HEK293 (cell line): ENCODE data around the gene CDKL2.

ENCODE experiments used
- CTCF ChIA-PET: fragments of 350-600 bp; formaldehyde crosslinking; extraction: SDS; loops from one replicate; lab custom pipeline; 2021; ENCODE audit warnings: antibody characterized with exemption; lab: Yijun Ruan, JAX
- POLR2A ChIA-PET: fragments of 300-600 bp; formaldehyde crosslinking; extraction: SDS; loops from one replicate; lab custom pipeline; 2020; ENCODE audit warnings: antibody characterized with exemption, inconsistent platforms; lab: Yijun Ruan, JAX
- H3K27ac ChIP-seq: fragments of 200-500 bp; sonication (Bioruptor generic); 2 replicates; pipeline ENCODE4 v1.5.1; 2014; ENCODE audit warnings: low read depth, low read length, control low read depth, inconsistent platforms; ENCODE audit errors: extremely low read depth
- H3K36me3 ChIP-seq, 2 experiments: fragments of 200-500 bp in 1 of 2; sonication (Bioruptor generic) in 1 of 2; 1 replicate in 1 of 2; 2 replicates in 1 of 2; pipeline ENCODE4 v1.5.1; 2014 to 2017; ENCODE audit warnings: inconsistent platforms in 2 of 2, low read length in 2 of 2; ENCODE audit not compliant: control insufficient read depth in 2 of 2, insufficient read depth in 1 of 2
- H3K4me1 ChIP-seq: fragments of 200-500 bp; sonication (Bioruptor generic); 2 replicates; pipeline ENCODE4 v1.5.1; 2014; ENCODE audit warnings: mild to moderate bottlenecking, low read length, inconsistent platforms; ENCODE audit not compliant: control insufficient read depth, insufficient read depth
- H3K4me3 ChIP-seq: 2 replicates; pipeline ENCODE4 v1.5.1; 2011; ENCODE audit warnings: low read depth, mild to moderate bottlenecking, control low read depth, low read length, moderate library complexity
- H3K9me3 ChIP-seq: fragments of 200-500 bp; sonication (Bioruptor generic); 2 replicates; pipeline ENCODE4 v1.5.1; 2014; ENCODE audit warnings: low read depth, low read length, inconsistent platforms; ENCODE audit not compliant: control insufficient read depth, insufficient read depth
- ATF2 ChIP-seq: fragments of 450-650 bp; formaldehyde crosslinking; IDR thresholded peaks from 2 replicates; pipeline ENCODE4 v1.5.1; 2016; ENCODE audit warnings: missing biosample characterization, missing genetic modification characterization, low read depth
- OSR2 ChIP-seq: fragments of 450-650 bp; formaldehyde crosslinking; IDR thresholded peaks from 2 replicates; pipeline ENCODE4 v1.5.1; 2016; ENCODE audit warnings: missing biosample characterization, missing genetic modification characterization
- REST ChIP-seq: fragments of 450-650 bp; formaldehyde crosslinking; IDR thresholded peaks from 2 replicates; pipeline ENCODE4 v1.5.1; 2016; ENCODE audit warnings: missing biosample characterization, missing genetic modification characterization
- SP3 ChIP-seq: fragments of 450-650 bp; formaldehyde crosslinking; IDR thresholded peaks from 2 replicates; pipeline ENCODE4 v1.5.1; 2016; ENCODE audit warnings: missing biosample characterization, missing genetic modification characterization
- YY1 ChIP-seq: fragments of 450-650 bp; formaldehyde crosslinking; IDR thresholded peaks from 2 replicates; pipeline ENCODE4 v1.5.1; 2018; ENCODE audit warnings: missing biosample characterization, missing genetic modification characterization
- ZBTB1 ChIP-seq: fragments of 450-650 bp; formaldehyde crosslinking; IDR thresholded peaks from 2 replicates; pipeline ENCODE4 v1.5.1; 2016; ENCODE audit warnings: missing biosample characterization, missing genetic modification characterization
- ZBTB17 ChIP-seq: fragments of 450-650 bp; formaldehyde crosslinking; IDR thresholded peaks from 2 replicates; pipeline ENCODE4 v1.5.1; 2016; ENCODE audit warnings: missing biosample characterization, missing genetic modification characterization
- ZFP37 ChIP-seq: fragments of 450-650 bp; formaldehyde crosslinking; IDR thresholded peaks from 2 replicates; pipeline ENCODE4 v1.5.1; 2016; ENCODE audit warnings: missing biosample characterization, missing genetic modification characterization
- ZNF140 ChIP-seq: fragments of 450-650 bp; formaldehyde crosslinking; IDR thresholded peaks from 2 replicates; pipeline ENCODE4 v1.5.1; 2016; ENCODE audit warnings: missing biosample characterization, missing genetic modification characterization
- ZNF18 ChIP-seq: fragments of 450-650 bp; formaldehyde crosslinking; IDR thresholded peaks from 2 replicates; pipeline ENCODE4 v1.5.1; 2016; ENCODE audit warnings: missing biosample characterization, missing genetic modification characterization
- ZNF248 ChIP-seq: fragments of 450-650 bp; formaldehyde crosslinking; IDR thresholded peaks from 2 replicates; pipeline ENCODE4 v1.5.1; 2017; ENCODE audit warnings: missing biosample characterization, missing genetic modification characterization
- ZNF274 ChIP-seq, 2 experiments: fragments of 200-500 bp in 1 of 2; fragments of 450-650 bp in 1 of 2; sonication (Bioruptor generic) in 1 of 2; formaldehyde crosslinking in 1 of 2; IDR thresholded peaks; 2 replicates each; pipeline versions ENCODE4 v1.5.1 to v1.6.1; 2014 to 2016; ENCODE audit warnings: borderline replicate concordance in 1 of 2, inconsistent platforms in 1 of 2, low read length in 1 of 2, missing biosample characterization in 1 of 2, missing genetic modification characterization in 1 of 2
- ZNF473 ChIP-seq: fragments of 450-650 bp; formaldehyde crosslinking; IDR thresholded peaks from 2 replicates; pipeline ENCODE4 v1.5.1; 2017; ENCODE audit warnings: missing biosample characterization, missing genetic modification characterization
- ZNF548 ChIP-seq: fragments of 450-650 bp; formaldehyde crosslinking; IDR thresholded peaks from 2 replicates; pipeline ENCODE4 v1.5.1; 2016; ENCODE audit warnings: missing biosample characterization, missing genetic modification characterization
- ZNF561 ChIP-seq: fragments of 450-650 bp; IDR thresholded peaks from 2 replicates; pipeline ENCODE4 v1.5.1; 2018; ENCODE audit warnings: missing biosample characterization, missing genetic modification characterization, borderline replicate concordance
- ZNF692 ChIP-seq: fragments of 450-650 bp; formaldehyde crosslinking; IDR thresholded peaks from 2 replicates; pipeline ENCODE4 v1.5.1; 2016; ENCODE audit warnings: missing biosample characterization, missing genetic modification characterization
- ZNF707 ChIP-seq: fragments of 450-650 bp; formaldehyde crosslinking; IDR thresholded peaks from 2 replicates; pipeline ENCODE4 v1.5.1; 2016; ENCODE audit warnings: missing biosample characterization, missing genetic modification characterization

The CDKL2 gene

GRCh38 chr4:75637827-75638226 is 7.5 kb upstream of the CDKL2 start (continued):
- TF ChIP-seq REST (tag by site-specific recombination) (no peak), ZNF561 (tag by site-specific recombination) (no peak), ZNF140 (no peak)
- TF ChIP-seq, all 188 proteins: peak for 0

- Histone ChIP-seq H3K36me3 (peaks cover 0 to 1% of the 10 kb centered on the region in 2 experiments; a peak in 2 of 3 replicates), H3K27ac (no peak overlapping the region), H3K4me1 (no peaks in the 10 kb centered on the region), H3K9me3 (no peaks in the 10 kb centered on the region), H3K4me3 (no peak overlapping the region)
- POLR2A ChIA-PET, result no interaction called here
- CTCF ChIA-PET, result no interaction called here
- TF ChIP-seq ZBTB17 (tag by site-specific recombination) (0 out of 2 replicates have a peak, but pooled peaks have one; percentile 10), ZFP37 (tag by site-specific recombination) (no peak), ZNF18 (tag by site-specific recombination) (peak; percentile 94), ZNF707 (tag by site-specific recombination) (no peak), ZBTB1 (no peak), OSR2 (tag by site-specific recombination) (no peak), ZNF473 (tag by site-specific recombination) (no peak), SP3 (tag by site-specific recombination) (no peak), ZNF692 (tag by site-specific recombination) (no peak), YY1 (tag by site-specific recombination) (no peak), ATF2 (tag by site-specific recombination) (no peak), ZNF548 (tag by site-specific recombination) (no peak), ZNF274 (IDR thresholded peaks at IDR 0.05; ENCODE audit: low read length) (no peak), ZNF274 (tag by site-specific recombination; IDR thresholded peaks at IDR 0.05; ENCODE audit: borderline replicate concordance) (no peak), ZNF248 (no peak)
- TF ChIP-seq, all 188 proteins: peak for 2
Measured at GRCh38 chr4:75637176-75637575, 6.8 kb upstream of the CDKL2 start.
